ENCODE measurements around the gene KCNQ4.

The KCNQ4 gene

GRCh38 chr1:40820251-40820797 lies 36.7 kb downstream of the KCNQ4 start:
- DNase-seq (ENCODE audit: low read depth in 2 of 2): no peak

- DNase-seq (ENCODE audit: low read depth in 2 of 2): no peak
These were observed 37.5 kb downstream of the KCNQ4 start for GRCh38 chr1:40820911-40821693.

- no peak for DNase-seq (ENCODE audit: low read depth in 2 of 2)
These were observed 39.3 kb downstream of the KCNQ4 start for GRCh38 chr1:40822890-40823289.

- no peak for DNase-seq (ENCODE audit: low read depth in 2 of 2)
These were observed 39.8 kb downstream of the KCNQ4 start for GRCh38 chr1:40823345-40823744.

GRCh38 chr1:40823983-40824382 lies 40.4 kb downstream of the KCNQ4 start:
- no peak for DNase-seq (ENCODE audit: low read depth in 2 of 2)

- DNase-seq (ENCODE audit: low read depth in 2 of 2): no peak
These were observed 41.2 kb downstream of the KCNQ4 start for GRCh38 chr1:40824591-40825434.

GRCh38 chr1:40825435-40825788 lies 41.8 kb downstream of the KCNQ4 start:
- DNase-seq (ENCODE audit: low read depth in 2 of 2): no peak

GRCh38 chr1:40825996-40826395 lies 42.4 kb downstream of the KCNQ4 start:
- DNase-seq (ENCODE audit: low read depth in 2 of 2): no peak

- DNase-seq (ENCODE audit: low read depth in 2 of 2): no peak
These were observed 46.2 kb downstream of the KCNQ4 start for GRCh38 chr1:40829631-40830245.

- DNase-seq (ENCODE audit: low read depth in 2 of 2): no peak
These were observed 46.9 kb downstream of the KCNQ4 start for GRCh38 chr1:40830419-40830943.

GRCh38 chr1:40831001-40831732 lies 47.6 kb downstream of the KCNQ4 start:
- DNase-seq (ENCODE audit: low read depth in 2 of 2): no peak

GRCh38 chr1:40833979-40834378 lies 50.4 kb downstream of the KCNQ4 start:
- no peak for DNase-seq (ENCODE audit: low read depth in 2 of 2)

- no peak for DNase-seq (ENCODE audit: low read depth in 2 of 2)
These were observed 51.5 kb downstream of the KCNQ4 start for GRCh38 chr1:40834968-40835545.

- no peak for DNase-seq (ENCODE audit: low read depth in 2 of 2)
These were observed 52.7 kb downstream of the KCNQ4 start for GRCh38 chr1:40836283-40836682.

- no peak for DNase-seq (ENCODE audit: low read depth in 2 of 2)
These were observed 54.0 kb downstream of the KCNQ4 start for GRCh38 chr1:40837601-40838000.

- no peak for DNase-seq (ENCODE audit: low read depth in 2 of 2)
These were observed 54.7 kb downstream of the KCNQ4 start for GRCh38 chr1:40838045-40838979.

GRCh38 chr1:40838980-40839942 lies 55.7 kb downstream of the KCNQ4 start:
- DNase-seq (ENCODE audit: low read depth in 2 of 2): no peak

GRCh38 chr1:40839943-40840335 lies 56.4 kb downstream of the KCNQ4 start:
- no peak for DNase-seq (ENCODE audit: low read depth in 2 of 2)

Data from stimulated activated CD8-positive, alpha-beta memory T cell treated with anti-CD3 and anti-CD28 coated beads, Interleukin-15, amount 100 ng/mL, for 48 hours (primary cell).